Cardiac fibroblast (primary cell): ENCODE results near the gene CNTLN.
"Not testable (repeated sequence)": the region's sequence is repeated elsewhere in the genome, so short reads cannot be mapped to it uniquely, and the experiment has no call there.

ENCODE experiments used
- DNase-seq, 2 donors: peaks; one replicate each; pipeline versions ENCODE4 v3.0.0 to v3.0.0-alpha.2; 2010; ENCODE audit warnings: low read depth in 2 of 2
- H3K4me3 ChIP-seq, 2 donors: replicated peaks in 1 of 2; 1 replicate in 1 of 2; 2 replicates in 1 of 2; pipeline ENCODE4 v1.5.1; 2011; ENCODE audit warnings: low read depth in 2 of 2, low read length in 2 of 2, mild to moderate bottlenecking in 2 of 2, moderate library complexity in 1 of 2
- CTCF ChIP-seq: IDR thresholded peaks from one replicate; pipeline ENCODE4 v1.5.1; 2011; ENCODE audit warnings: low read depth, mild to moderate bottlenecking, low read length, inconsistent platforms

The CNTLN gene

GRCh38 chr9:17394881-17395510, 260.2 kb downstream of the CNTLN start:
- H3K4me3 ChIP-seq, result no peak overlapping the region
- TF ChIP-seq CTCF, result no peak
- no peak for DNase-seq

GRCh38 chr9:17397166-17397728, 262.4 kb downstream of the CNTLN start:
- not testable (repeated sequence) for H3K4me3 ChIP-seq, DNase-seq

- H3K4me3 ChIP-seq, result no peak overlapping the region
- peak; percentile 8 to 48 for DNase-seq
- TF ChIP-seq CTCF, result no peak
Observed at GRCh38 chr9:17398350-17398749, 263.5 kb downstream of the CNTLN start.

- H3K4me3 ChIP-seq, result no peak overlapping the region
- no peak for TF ChIP-seq CTCF
- DNase-seq, result peak in 1 of 2 donors; percentile 8
Observed at GRCh38 chr9:17401858-17402257, 267.0 kb downstream of the CNTLN start.

- H3K4me3 ChIP-seq, result no peak overlapping the region
- peak; percentile 11 for TF ChIP-seq CTCF
- DNase-seq, result peak; percentile 38 to 52
Observed at GRCh38 chr9:17402309-17402708, 267.5 kb downstream of the CNTLN start.

- TF ChIP-seq CTCF, result no peak
- H3K4me3 ChIP-seq, result no peak overlapping the region
- no peak for DNase-seq
Observed at GRCh38 chr9:17403539-17403938, 268.7 kb downstream of the CNTLN start.

GRCh38 chr9:17414986-17415385, 280.1 kb downstream of the CNTLN start:
- no peak overlapping the region for H3K4me3 ChIP-seq
- no peak for TF ChIP-seq CTCF
- DNase-seq, result no peak
